SU-DHL-6 (cell line): Measurements from ENCODE around the gene ALPK1.

Source experiments
- CTCF ChIP-seq: fragments of 200-600 bp; sonication (generic); IDR thresholded peaks from one replicate; pipeline ENCODE4 v1.5.1; 2017; ENCODE audit warnings: antibody characterized with exemption, mild to moderate bottlenecking, low read length, moderate library complexity; ENCODE audit not compliant: insufficient read depth, poor library complexity, severe bottlenecking
- EZH2phosphoT487 ChIP-seq: fragments of 200-600 bp; sonication (generic), shearing (Covaris generic); conservative IDR thresholded peaks from 2 replicates; pipeline ENCODE4 v1.6.1; 2018; ENCODE audit warnings: mild to moderate bottlenecking, antibody characterized with exemption, low read length, moderate library complexity, mixed read lengths

GRCh38 chr4:112422644-112423043 lies 125.5 kb downstream of the ALPK1 start:
- TF ChIP-seq CTCF (no peak), EZH2phosphoT487 (no peak)
